BE2C (cell line): ENCODE measurements around the gene MSL3B.

Experiments
- DNase-seq: peaks from one replicate; pipeline ENCODE4 v3.0.0-alpha.2; 2020
- H3K27me3 ChIP-seq: fragments of 250-450 bp; sonication (Bioruptor Pico); 2 replicates; pipeline ENCODE4 v1.5.1; 2020; ENCODE audit warnings: mild to moderate bottlenecking
- H3K36me3 ChIP-seq: fragments of 250-450 bp; sonication (Bioruptor Pico); 2 replicates; pipeline ENCODE4 v1.5.1; 2020; ENCODE audit warnings: mild to moderate bottlenecking
- H3K4me1 ChIP-seq: fragments of 250-450 bp; sonication (Bioruptor Pico); 2 replicates; pipeline ENCODE4 v1.5.1; 2020
- H3K4me3 ChIP-seq: 2 replicates; pipeline ENCODE4 v1.5.1; 2011; ENCODE audit warnings: low read depth, low read length
- H3K9me3 ChIP-seq: fragments of 250-450 bp; sonication (Bioruptor Pico); 2 replicates; pipeline ENCODE4 v1.5.1; 2020
- TF ChIP-seq, protein P1 (sequence below): IDR thresholded peaks from 2 replicates; pipeline ENCODE4 v1.5.1; 2012; ENCODE audit warnings: mild to moderate bottlenecking, low read depth, low read length

The MSL3B gene

DNA sequence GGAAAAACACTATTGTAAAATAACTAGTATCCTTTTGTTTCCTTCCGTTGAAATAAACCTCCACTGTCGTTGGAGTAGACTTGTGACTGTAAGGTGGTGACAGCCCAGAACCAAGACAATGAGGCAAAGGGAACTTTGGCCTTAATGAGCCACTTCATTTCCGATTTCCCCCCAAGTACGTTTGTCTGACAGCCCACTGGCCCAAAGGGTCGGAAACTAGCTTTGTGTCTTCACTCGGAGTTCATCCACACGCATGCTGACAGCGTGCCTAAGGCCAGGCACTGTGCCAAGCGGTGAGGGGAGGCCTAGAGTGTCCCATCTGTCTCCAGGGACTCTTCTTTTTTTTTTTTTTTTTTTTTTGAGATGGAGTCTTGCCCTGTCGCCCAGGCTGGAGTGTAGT, 34.8 kb downstream of the MSL3B start:
- peak; percentile 68 for DNase-seq
- Histone ChIP-seq H3K4me3 (no peak overlapping the region), H3K4me1 (peaks cover 27% of the 10 kb centered on the region), H3K36me3 (peaks cover 39% of the 10 kb centered on the region), H3K9me3 (no peaks in the 10 kb centered on the region), H3K27me3 (no peaks in the 10 kb centered on the region)
- TF ChIP-seq, protein P1, sequence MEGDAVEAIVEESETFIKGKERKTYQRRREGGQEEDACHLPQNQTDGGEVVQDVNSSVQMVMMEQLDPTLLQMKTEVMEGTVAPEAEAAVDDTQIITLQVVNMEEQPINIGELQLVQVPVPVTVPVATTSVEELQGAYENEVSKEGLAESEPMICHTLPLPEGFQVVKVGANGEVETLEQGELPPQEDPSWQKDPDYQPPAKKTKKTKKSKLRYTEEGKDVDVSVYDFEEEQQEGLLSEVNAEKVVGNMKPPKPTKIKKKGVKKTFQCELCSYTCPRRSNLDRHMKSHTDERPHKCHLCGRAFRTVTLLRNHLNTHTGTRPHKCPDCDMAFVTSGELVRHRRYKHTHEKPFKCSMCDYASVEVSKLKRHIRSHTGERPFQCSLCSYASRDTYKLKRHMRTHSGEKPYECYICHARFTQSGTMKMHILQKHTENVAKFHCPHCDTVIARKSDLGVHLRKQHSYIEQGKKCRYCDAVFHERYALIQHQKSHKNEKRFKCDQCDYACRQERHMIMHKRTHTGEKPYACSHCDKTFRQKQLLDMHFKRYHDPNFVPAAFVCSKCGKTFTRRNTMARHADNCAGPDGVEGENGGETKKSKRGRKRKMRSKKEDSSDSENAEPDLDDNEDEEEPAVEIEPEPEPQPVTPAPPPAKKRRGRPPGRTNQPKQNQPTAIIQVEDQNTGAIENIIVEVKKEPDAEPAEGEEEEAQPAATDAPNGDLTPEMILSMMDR: no peak

DNA sequence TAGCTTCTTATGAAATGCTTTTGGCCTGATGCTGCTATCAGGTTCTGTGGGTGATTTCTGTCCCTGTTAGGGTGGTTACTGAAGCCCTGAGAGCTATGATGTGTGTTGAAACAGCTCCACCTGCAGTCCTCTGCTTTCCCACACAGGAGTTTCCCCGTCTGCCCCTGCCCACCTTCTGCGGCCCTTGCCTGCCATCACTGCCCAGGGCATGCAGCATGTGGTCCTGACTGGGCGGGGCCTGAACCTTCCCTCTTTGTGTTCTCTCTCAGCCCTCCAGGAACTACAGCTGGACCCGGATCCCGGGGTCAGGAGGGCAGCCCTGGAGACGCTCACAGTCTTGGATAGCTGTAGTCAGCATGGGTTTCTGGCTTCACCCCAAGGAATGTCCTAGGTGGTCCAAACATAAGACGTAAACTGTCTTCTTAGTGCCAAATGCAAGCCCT, 35.3 kb downstream of the MSL3B start:
- no peaks in the 10 kb centered on the region for H3K27me3 ChIP-seq
- H3K36me3 ChIP-seq: peaks cover 35% of the 10 kb centered on the region
- H3K9me3 ChIP-seq: no peaks in the 10 kb centered on the region
- TF ChIP-seq, protein P1: peak; percentile 74
- H3K4me3 ChIP-seq: no peak overlapping the region
- DNase-seq: peak; percentile 74
- peaks cover 26% of the 10 kb centered on the region for H3K4me1 ChIP-seq

DNA sequence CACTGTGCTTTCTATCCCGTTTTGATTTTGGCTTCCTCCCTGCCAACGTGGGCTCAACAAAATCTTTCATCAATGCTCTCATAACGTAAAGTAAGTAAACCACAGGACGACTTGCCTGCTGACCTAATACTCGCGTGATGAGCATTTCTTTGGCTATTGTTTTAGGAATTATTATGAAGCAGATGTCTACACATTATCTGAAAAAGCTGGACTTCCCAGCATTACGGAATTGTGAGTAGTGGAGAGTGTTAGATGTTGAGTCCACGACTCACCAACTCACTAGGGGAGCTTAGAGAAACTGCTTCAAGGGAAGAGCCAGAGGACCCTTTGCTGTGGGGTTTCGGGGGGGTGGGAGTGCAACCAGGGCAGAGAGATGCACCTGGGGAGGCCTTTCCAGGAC, 35.8 kb downstream of the MSL3B start:
- peaks cover 30% of the 10 kb centered on the region for H3K36me3 ChIP-seq
- DNase-seq: no peak
- H3K27me3 ChIP-seq: no peaks in the 10 kb centered on the region
- peaks cover 26% of the 10 kb centered on the region for H3K4me1 ChIP-seq
- H3K4me3 ChIP-seq: no peak overlapping the region
- no peaks in the 10 kb centered on the region for H3K9me3 ChIP-seq
- TF ChIP-seq, protein P1: no peak

DNA sequence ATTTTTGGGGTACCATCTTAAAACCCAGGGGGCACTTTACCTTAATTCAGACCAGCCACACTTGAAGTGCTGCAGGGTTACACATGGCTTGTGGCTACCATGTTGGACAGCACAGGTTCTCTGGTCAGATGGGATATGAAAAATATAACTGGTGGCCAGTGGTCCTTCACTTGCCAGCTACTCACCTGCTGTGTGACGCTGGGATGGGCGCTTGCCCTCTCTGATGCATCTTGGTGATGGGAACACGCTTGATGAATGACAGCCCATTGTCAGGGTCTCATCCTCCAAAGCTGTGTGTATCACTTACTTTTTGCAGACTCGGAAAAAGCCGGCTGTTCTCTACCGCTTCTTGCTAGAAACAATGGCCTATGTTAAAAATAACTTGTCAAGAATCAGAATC, 36.3 kb downstream of the MSL3B start:
- H3K27me3 ChIP-seq: no peaks in the 10 kb centered on the region
- TF ChIP-seq, protein P1: no peak
- DNase-seq: no peak
- no peak overlapping the region for H3K4me3 ChIP-seq
- H3K4me1 ChIP-seq: peaks cover 26% of the 10 kb centered on the region
- peaks cover 24% of the 10 kb centered on the region for H3K36me3 ChIP-seq
- H3K9me3 ChIP-seq: no peaks in the 10 kb centered on the region

DNA sequence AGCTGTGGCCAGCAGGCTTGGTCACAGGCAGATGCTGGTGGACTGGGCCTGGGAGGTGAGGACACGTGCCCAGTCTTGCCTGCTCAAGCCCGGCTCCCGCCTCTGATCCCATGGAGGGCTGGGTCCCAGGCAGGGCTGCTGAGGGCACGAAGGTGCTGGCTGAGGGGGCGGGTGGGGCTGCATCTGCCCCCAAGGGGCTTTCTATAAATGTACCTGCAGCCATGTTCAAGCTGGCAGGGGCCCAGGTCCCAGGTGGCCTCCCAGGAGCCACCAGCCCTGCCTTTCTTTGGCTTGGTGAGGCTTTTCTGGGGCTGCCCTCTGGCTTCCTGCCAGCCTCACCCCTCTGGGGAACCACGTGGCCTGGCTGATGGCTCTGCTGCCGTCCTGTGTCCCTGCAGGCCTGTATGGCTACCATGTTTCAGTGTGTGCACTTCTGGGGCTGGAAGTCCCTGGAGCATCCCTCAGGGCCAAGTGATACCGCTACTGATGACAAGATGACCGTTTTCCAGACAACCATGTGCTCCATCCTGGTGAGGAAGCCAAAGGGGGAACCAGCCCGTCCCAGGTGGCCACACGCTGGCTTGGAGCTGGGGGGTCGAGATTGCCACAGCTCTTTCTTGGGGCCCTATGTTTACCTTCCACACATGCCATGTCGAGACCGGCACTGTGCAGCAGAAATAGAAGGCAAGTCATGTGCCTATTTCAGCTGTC, 37.0 kb downstream of the MSL3B start:
- peak; percentile 90 for DNase-seq
- Histone ChIP-seq H3K27me3 (no peaks in the 10 kb centered on the region), H3K9me3 (no peaks in the 10 kb centered on the region), H3K4me3 (no peak overlapping the region), H3K4me1 (peaks cover 26% of the 10 kb centered on the region), H3K36me3 (peaks cover 20% of the 10 kb centered on the region)
- TF ChIP-seq, protein P1: no peak

DNA sequence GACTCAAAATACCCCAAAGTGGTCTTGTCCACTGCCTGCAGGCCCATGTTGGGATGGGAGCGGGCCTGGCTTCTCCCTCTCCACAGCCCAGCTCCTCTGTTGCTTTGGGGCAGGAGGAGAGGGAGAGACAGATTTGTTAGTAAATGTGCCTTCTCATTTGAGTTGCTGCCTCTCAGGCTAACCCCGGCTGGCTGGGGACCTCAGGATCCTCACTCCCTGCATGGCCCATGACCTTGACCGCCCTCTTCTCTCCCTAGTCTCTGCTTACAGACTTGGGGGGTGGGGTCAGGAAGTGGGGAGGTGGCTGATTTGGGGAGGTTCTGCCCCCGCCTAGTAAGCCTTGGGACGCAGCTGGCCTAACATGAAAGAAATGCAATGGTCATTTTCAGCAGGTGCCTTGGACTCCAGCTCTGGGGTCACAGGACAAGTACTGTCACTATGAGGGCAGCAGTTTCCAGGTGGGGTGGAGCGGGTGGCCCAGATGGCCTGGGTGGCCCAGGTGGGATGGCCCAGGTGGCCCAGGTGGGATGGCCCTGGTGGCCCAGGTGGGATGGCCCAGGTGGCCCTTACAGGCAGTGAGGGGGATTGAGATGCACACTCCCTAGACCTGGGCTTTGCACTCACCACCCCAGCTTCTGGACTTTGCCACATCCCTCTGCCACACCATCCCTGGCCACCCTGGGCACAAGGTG, 37.9 kb downstream of the MSL3B start:
- DNase-seq: no peak
- Histone ChIP-seq H3K4me3 (no peak overlapping the region), H3K36me3 (peaks cover 11% of the 10 kb centered on the region), H3K4me1 (peaks cover 26% of the 10 kb centered on the region), H3K9me3 (no peaks in the 10 kb centered on the region), H3K27me3 (no peaks in the 10 kb centered on the region)
- TF ChIP-seq, protein P1: no peak
